PC-9 (cell line): ENCODE results near the gene CHSY3. TPM values are rescaled to one million over a fixed set of nuclear protein-coding genes. Genes with fewer than 3 reads are reported as not detected.

ENCODE experiments used
- BruUV-seq: library from RNA; stranded (reverse); fragments of 400-500 nt; replicated peaks from 2 replicates; lab custom pipeline; 2021; lab: Mats Ljungman, UMichigan
- CTCF ChIA-PET: fragments of 300-600 bp; sonication (Branson Sonifier 250); formaldehyde crosslinking; loops from one replicate; lab custom pipeline; 2022; ENCODE audit warnings: antibody characterized with exemption; lab: Charles Lee
- POLR2A ChIA-PET: fragments of 300-600 bp; sonication (Branson Sonifier 250); formaldehyde crosslinking; loops from one replicate; lab custom pipeline; 2022; ENCODE audit warnings: antibody characterized with exemption; ENCODE audit not compliant: unreplicated experiment; lab: Charles Lee
- DNase-seq, 2 experiments: peaks; one replicate each; pipeline versions ENCODE4 v3.0.0 to v3.0.0-alpha.2; 2015 to 2022; ENCODE audit warnings: mixed read lengths in 1 of 2
- H2AFZ ChIP-seq: fragments of 200-600 bp; sonication (generic); 2 replicates; pipeline ENCODE4 v1.8.1; 2017; ENCODE audit warnings: antibody characterized with exemption
- H3F3A ChIP-seq: fragments of 200-600 bp; sonication (generic); 2 replicates; pipeline ENCODE4 v1.8.1; 2017; ENCODE audit warnings: antibody characterized with exemption, mild to moderate bottlenecking, low read depth; ENCODE audit not compliant: insufficient read depth
- H3K27ac ChIP-seq: fragments of 200-600 bp; sonication (generic); 2 replicates; pipeline ENCODE4 v1.6.1; 2016; ENCODE audit warnings: mixed run types
- H3K27me3 ChIP-seq: fragments of 200-600 bp; sonication (generic); 2 replicates; pipeline ENCODE4 v1.6.1; 2016; ENCODE audit warnings: low read depth, mixed run types; ENCODE audit not compliant: insufficient read depth
- H3K36me3 ChIP-seq: fragments of 200-600 bp; sonication (generic); 2 replicates; pipeline ENCODE4 v1.6.1; 2016; ENCODE audit warnings: low read depth, mixed run types
- H3K4me1 ChIP-seq: fragments of 200-600 bp; sonication (generic); replicated peaks from 2 replicates; pipeline ENCODE4 v1.6.1; 2016; ENCODE audit warnings: mixed run types; ENCODE audit not compliant: insufficient read depth
- H3K4me2 ChIP-seq: fragments of 200-600 bp; sonication (generic); 2 replicates; pipeline ENCODE4 v1.6.1; 2017; ENCODE audit warnings: mixed run types
- H3K4me3 ChIP-seq: fragments of 200-600 bp; sonication (generic); 2 replicates; pipeline ENCODE4 v1.6.1; 2016; ENCODE audit warnings: mixed run types
- H3K79me2 ChIP-seq: fragments of 200-600 bp; sonication (generic); 2 replicates; pipeline ENCODE4 v1.6.1; 2017; ENCODE audit warnings: low read depth, mixed run types
- H3K9me2 ChIP-seq: fragments of 200-600 bp; sonication (generic); 2 replicates; pipeline ENCODE4 v1.8.1; 2017; ENCODE audit warnings: mild to moderate bottlenecking; ENCODE audit not compliant: insufficient read depth
- H3K9me3 ChIP-seq: fragments of 200-600 bp; sonication (generic); 2 replicates; pipeline ENCODE4 v1.8.1; 2016; ENCODE audit warnings: low read depth; ENCODE audit not compliant: insufficient read depth
- H4K20me1 ChIP-seq: fragments of 200-600 bp; sonication (generic); 2 replicates; pipeline ENCODE4 v1.8.1; 2017; ENCODE audit not compliant: insufficient read depth
- EZH2 ChIP-seq: fragments of 200-600 bp; sonication (generic); IDR thresholded peaks from 2 replicates; pipeline ENCODE4 v1.8.0; 2017; ENCODE audit warnings: antibody characterized with exemption, low read depth
- intact Hi-C: fragments of 100-400 bp; cut with micrococcal nuclease; formaldehyde crosslinking; loops from one replicate; pipeline ENCODE4 v1.10.0; 2022; ENCODE audit not compliant: unreplicated experiment
- total RNA-seq: library from RNA; stranded (reverse); gene quantifications from 2 replicates; pipeline ENCODE4 v1.2.3, GENCODE V29; 2021
- TF ChIP-seq, protein P1 (sequence below): fragments of 200-600 bp; sonication (generic); conservative IDR thresholded peaks from 2 replicates; pipeline ENCODE4 v1.6.1; 2017; ENCODE audit warnings: mixed run types, antibody characterized with exemption, mild to moderate bottlenecking, moderate library complexity

CHSY3 gene
- total RNA-seq, 1 experiment from 2014 or later: 0.17 TPM

DNA sequence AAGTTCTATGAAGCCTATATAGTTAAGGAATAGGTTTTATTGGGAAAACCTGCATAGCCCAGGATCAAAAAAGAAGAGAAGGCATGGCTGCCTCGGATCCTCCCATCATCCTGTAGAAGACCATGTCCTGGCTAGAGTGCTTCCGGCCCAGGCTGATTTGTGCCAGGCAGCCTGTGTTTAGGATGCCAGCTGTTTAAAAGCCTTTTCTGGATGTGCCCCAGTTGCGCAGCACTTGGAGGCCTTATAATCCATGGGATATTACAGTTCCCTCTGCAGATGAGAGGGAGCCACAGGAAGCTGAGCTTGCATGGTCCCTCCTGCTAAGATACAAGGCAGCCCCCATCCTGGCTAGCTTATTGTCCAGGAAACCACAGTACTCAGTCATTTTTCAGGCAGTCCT, 97.9 kb downstream of the CHSY3 start:
- H3K79me2 ChIP-seq: no peaks in the 10 kb centered on the region
- H3K4me2 ChIP-seq: no peak overlapping the region
- intact Hi-C loops: no loop called here
- TF ChIP-seq, protein P1, sequence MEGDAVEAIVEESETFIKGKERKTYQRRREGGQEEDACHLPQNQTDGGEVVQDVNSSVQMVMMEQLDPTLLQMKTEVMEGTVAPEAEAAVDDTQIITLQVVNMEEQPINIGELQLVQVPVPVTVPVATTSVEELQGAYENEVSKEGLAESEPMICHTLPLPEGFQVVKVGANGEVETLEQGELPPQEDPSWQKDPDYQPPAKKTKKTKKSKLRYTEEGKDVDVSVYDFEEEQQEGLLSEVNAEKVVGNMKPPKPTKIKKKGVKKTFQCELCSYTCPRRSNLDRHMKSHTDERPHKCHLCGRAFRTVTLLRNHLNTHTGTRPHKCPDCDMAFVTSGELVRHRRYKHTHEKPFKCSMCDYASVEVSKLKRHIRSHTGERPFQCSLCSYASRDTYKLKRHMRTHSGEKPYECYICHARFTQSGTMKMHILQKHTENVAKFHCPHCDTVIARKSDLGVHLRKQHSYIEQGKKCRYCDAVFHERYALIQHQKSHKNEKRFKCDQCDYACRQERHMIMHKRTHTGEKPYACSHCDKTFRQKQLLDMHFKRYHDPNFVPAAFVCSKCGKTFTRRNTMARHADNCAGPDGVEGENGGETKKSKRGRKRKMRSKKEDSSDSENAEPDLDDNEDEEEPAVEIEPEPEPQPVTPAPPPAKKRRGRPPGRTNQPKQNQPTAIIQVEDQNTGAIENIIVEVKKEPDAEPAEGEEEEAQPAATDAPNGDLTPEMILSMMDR: no peak
- TF ChIP-seq EZH2: no peak
- CTCF ChIA-PET: no interaction called here
- H3K36me3 ChIP-seq: no peaks in the 10 kb centered on the region
- H3F3A ChIP-seq: no peaks in the 10 kb centered on the region
- no peak overlapping the region for H2AFZ ChIP-seq
- no peaks in the 10 kb centered on the region for H3K27me3 ChIP-seq
- BruUV-seq: no TSS peak
- H4K20me1 ChIP-seq: no peaks in the 10 kb centered on the region
- H3K9me2 ChIP-seq: no peaks in the 10 kb centered on the region; the same call in none of the 2 replicates
- H3K9me3 ChIP-seq: no peaks in the 10 kb centered on the region
- no peak for DNase-seq
- no peak overlapping the region for H3K4me3 ChIP-seq
- no peaks in the 10 kb centered on the region for H3K4me1 ChIP-seq
- H3K27ac ChIP-seq: no peak overlapping the region
- POLR2A ChIA-PET: no interaction called here

DNA sequence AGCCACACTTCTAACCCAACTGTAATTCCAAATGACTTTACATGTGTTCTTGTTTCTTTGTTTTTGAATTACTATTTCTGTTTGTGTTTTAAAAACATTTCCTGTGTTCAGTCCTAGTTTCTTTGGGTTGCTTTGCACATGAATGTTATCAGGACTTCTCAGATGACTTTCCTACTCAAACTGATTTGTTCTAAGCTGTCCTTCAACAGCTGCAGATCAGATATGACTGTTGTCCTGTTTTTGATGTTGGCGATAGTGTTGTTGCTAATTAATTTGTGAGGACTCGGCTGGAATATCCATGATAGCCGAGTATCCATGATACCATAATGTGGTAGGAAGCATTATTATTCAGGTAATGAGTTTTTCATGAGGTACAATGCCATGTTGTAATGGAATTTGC, 98.6 kb downstream of the CHSY3 start:
- CTCF ChIA-PET: no interaction called here
- no peaks in the 10 kb centered on the region for H3K4me1 ChIP-seq
- TF ChIP-seq EZH2: no peak
- TF ChIP-seq, protein P1: no peak

DNA sequence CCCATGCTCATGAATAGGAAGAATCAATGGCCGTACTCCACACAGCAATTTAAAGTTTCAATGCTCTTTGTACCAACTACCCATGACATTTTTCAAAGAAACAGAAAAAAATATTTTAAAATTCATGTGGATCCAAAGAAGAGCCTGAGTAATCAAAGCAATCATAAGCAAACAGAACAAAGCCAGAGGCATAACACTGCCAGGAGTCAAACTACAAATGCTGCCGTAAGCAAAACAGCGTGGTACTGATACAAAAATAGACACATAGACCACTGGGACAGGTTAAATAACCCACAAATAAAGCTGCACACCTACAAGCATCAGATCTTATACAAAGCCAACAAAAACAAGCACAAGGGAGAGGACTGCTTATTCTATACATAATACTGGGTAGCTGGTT, 107.7 kb downstream of the CHSY3 start:
- TF ChIP-seq, protein P1: no peak
- TF ChIP-seq EZH2: no peak
- Histone ChIP-seq H3F3A (no peaks in the 10 kb centered on the region), H3K36me3 (no peaks in the 10 kb centered on the region), H3K9me2 (no peaks in the 10 kb centered on the region), H4K20me1 (no peaks in the 10 kb centered on the region), H3K27me3 (no peaks in the 10 kb centered on the region), H3K79me2 (no peaks in the 10 kb centered on the region), H3K27ac (no peak overlapping the region), H2AFZ (no peak overlapping the region), H3K4me3 (no peak overlapping the region), H3K4me2 (no peak overlapping the region), H3K4me1 (no peaks in the 10 kb centered on the region), H3K9me3 (no peaks in the 10 kb centered on the region)
- DNase-seq: no peak
- CTCF ChIA-PET: no interaction called here
- POLR2A ChIA-PET: no interaction called here
- no TSS peak for BruUV-seq
- intact Hi-C loops: no loop called here

More for the DNA sequence above, 98.6 kb downstream of the CHSY3 start:
- H3K27ac ChIP-seq: no peak overlapping the region
- H3F3A ChIP-seq: no peaks in the 10 kb centered on the region
- DNase-seq: no peak
- no peaks in the 10 kb centered on the region for H3K79me2 ChIP-seq
- H3K4me3 ChIP-seq: no peak overlapping the region
- no peaks in the 10 kb centered on the region for H3K36me3 ChIP-seq
- H3K9me2 ChIP-seq: no peaks in the 10 kb centered on the region; the same call in none of the 2 replicates
- POLR2A ChIA-PET: no interaction called here
- no peak overlapping the region for H2AFZ ChIP-seq
- H3K4me2 ChIP-seq: no peak overlapping the region
- BruUV-seq: no TSS peak
- H3K9me3 ChIP-seq: no peaks in the 10 kb centered on the region
- no peaks in the 10 kb centered on the region for H3K27me3 ChIP-seq
- intact Hi-C loops: no loop called here
- no peaks in the 10 kb centered on the region for H4K20me1 ChIP-seq
